K562 (cell line): ENCODE results near the gene ZC3H10. TPM values are rescaled to one million over a fixed set of nuclear protein-coding genes. Genes with fewer than 3 reads are reported as not detected.

Source experiments
- CLOCK ChIP-seq: fragments of 250-450 bp; sonication (Bioruptor Pico); IDR thresholded peaks from 2 replicates; pipeline ENCODE4 v1.4.0; 2020; ENCODE audit warnings: mild to moderate bottlenecking, moderate library complexity, borderline replicate concordance
- CREB1 ChIP-seq, 2 experiments: sonication (generic) in 1 of 2; formaldehyde crosslinking in 1 of 2; IDR thresholded peaks; 2 replicates each; pipeline versions ENCODE4 v1.6.1 to v1.8.0; 2012 to 2022; ENCODE audit warnings: inconsistent platforms in 1 of 2, mild to moderate bottlenecking in 1 of 2, missing genetic modification reagents in 1 of 2, moderate library complexity in 1 of 2
- GATAD2A ChIP-seq: fragments of 450-650 bp; IDR thresholded peaks from 2 replicates; pipeline ENCODE4 v1.6.1; 2017
- IRF2 ChIP-seq: sonication (generic); formaldehyde crosslinking; IDR thresholded peaks from 2 replicates; pipeline ENCODE4 v1.8.1; 2022; ENCODE audit warnings: mild to moderate bottlenecking, missing genetic modification reagents
- MAFG ChIP-seq: fragments of 450-650 bp; conservative IDR thresholded peaks from 2 replicates; pipeline ENCODE4 v1.6.1; 2016; ENCODE audit warnings: missing genetic modification characterization, missing compliant biosample characterization
- MNT ChIP-seq, 2 experiments: fragments of 450-650 bp; conservative IDR thresholded peaks; 2 replicates each; pipeline ENCODE4 v1.6.1; 2017; ENCODE audit warnings: mild to moderate bottlenecking in 2 of 2, moderate library complexity in 2 of 2
- NFATC3 ChIP-seq: fragments of 450-650 bp; IDR thresholded peaks from 2 replicates; pipeline ENCODE4 v1.6.1; 2017; ENCODE audit warnings: mild to moderate bottlenecking
- NR2C1 ChIP-seq, 2 experiments: fragments of 450-650 bp; IDR thresholded peaks; 2 replicates each; pipeline ENCODE4 v1.6.1; 2017; ENCODE audit warnings: mild to moderate bottlenecking in 2 of 2, antibody characterized with exemption in 1 of 2, inconsistent platforms in 1 of 2, missing compliant biosample characterization in 1 of 2, missing genetic modification characterization in 1 of 2
- PHF21A ChIP-seq: fragments of 450-650 bp; IDR thresholded peaks from 2 replicates; pipeline ENCODE4 v1.6.1; 2017; ENCODE audit warnings: low read depth, borderline replicate concordance
- RBBP5 ChIP-seq: fragments of 200-600 bp; sonication (generic); IDR thresholded peaks from 2 replicates; pipeline ENCODE4 v1.6.1; 2012; ENCODE audit warnings: borderline replicate concordance, mild to moderate bottlenecking, low read length, control low read depth, inconsistent platforms; ENCODE audit not compliant: insufficient read depth, poor library complexity, severe bottlenecking
- SAP30 ChIP-seq: fragments of 200-600 bp; sonication (generic); IDR thresholded peaks from 2 replicates; pipeline ENCODE4 v1.6.1; 2012; ENCODE audit warnings: borderline replicate concordance, low read depth, mild to moderate bottlenecking, moderate library complexity, low read length, control low read depth, inconsistent platforms; ENCODE audit not compliant: insufficient read depth, poor library complexity, severe bottlenecking
- SMARCC2 ChIP-seq: fragments of 450-650 bp; IDR thresholded peaks from 2 replicates; pipeline ENCODE4 v1.6.1; 2017; ENCODE audit warnings: antibody characterized with exemption, moderate library complexity, mild to moderate bottlenecking, low read depth
- SP2 ChIP-seq: IDR thresholded peaks from 2 replicates; pipeline ENCODE4 v1.6.1; 2011; ENCODE audit warnings: mild to moderate bottlenecking, low read depth, low read length, moderate library complexity; ENCODE audit not compliant: poor library complexity, severe bottlenecking; ENCODE audit errors: extremely low read depth
- TEAD1 ChIP-seq, 2 experiments: fragments of 450-650 bp in 1 of 2; sonication (generic) in 1 of 2; formaldehyde crosslinking; IDR thresholded peaks; 2 replicates each; pipeline versions ENCODE4 v1.4.0 to v1.8.0; 2020 to 2022; ENCODE audit warnings: mild to moderate bottlenecking in 2 of 2, missing genetic modification reagents in 1 of 2
- ZNF121 ChIP-seq: sonication (generic); formaldehyde crosslinking; conservative IDR thresholded peaks from 2 replicates; pipeline ENCODE4 v1.8.0; 2022; ENCODE audit warnings: missing genetic modification reagents
- ZNF41 ChIP-seq: fragments of 250-450 bp; sonication (Bioruptor Pico); conservative IDR thresholded peaks from 2 replicates; pipeline ENCODE4 v1.4.0; 2020; ENCODE audit warnings: mild to moderate bottlenecking
- ZNF431 ChIP-seq: sonication (generic); formaldehyde crosslinking; IDR thresholded peaks from 2 replicates; pipeline ENCODE4 v1.8.0; 2022; ENCODE audit warnings: mild to moderate bottlenecking, missing genetic modification reagents
- polyA plus RNA-seq, 8 experiments: library from polyadenylated mRNA; depleted of rRNA in 4 of 8; stranded (reverse) in 5 of 8; unstranded in 3 of 8; fragments of >200 nt; fragmentation: Nextera tagmentation in 2 of 8; fragmentation: Illumina TruSeq in 1 of 8; extraction: Ambion mirVana in 2 of 8; extraction: Trizol in 1 of 8; gene quantifications; 2 replicates each; pipeline versions ENCODE4 v1.2.1 to v1.2.3, GENCODE V29; 2011 to 2014; ENCODE audit warnings: inconsistent platforms in 1 of 8, missing spikeins in 1 of 8
- total RNA-seq, 7 experiments: library from RNA; depleted of rRNA in 6 of 7; stranded (reverse); fragments of >200 nt in 6 of 7; fragmentation: Illumina TruSeq in 2 of 7; extraction: Trizol in 2 of 7; gene quantifications; 2 replicates each; pipeline versions ENCODE4 v1.2.1 to v1.2.3, GENCODE V29; 2011 to 2021; ENCODE audit warnings: low replicate concordance in 1 of 7
- TF ChIP-seq, protein P1 (sequence below): conservative IDR thresholded peaks from 2 replicates; pipeline ENCODE4 v1.6.1; 2011; ENCODE audit warnings: low read depth, mild to moderate bottlenecking, low read length; ENCODE audit not compliant: control insufficient read depth
- TF ChIP-seq, protein P2 (sequence below): fragments of 450-650 bp; formaldehyde crosslinking; IDR thresholded peaks from 2 replicates; pipeline ENCODE4 v1.4.0; 2020; ENCODE audit warnings: mild to moderate bottlenecking

ZC3H10 gene
- total and polyA plus RNA-seq, 9 of the 15 experiments (the other 6 are each of a cell fraction or from before 2014, with no cell fraction given) = 0.31 to 4.1 (median 1.6) TPM

GRCh38 chr12:56116267-56117081 lies 1.6 kb upstream of the ZC3H10 start, which contains the start of gene RPL41 (continued):
- TF ChIP-seq CLOCK (CRISPR knock-in tag) (no peak), ZNF431 (CRISPR knock-in tag) (no peak; the same call in 1 of the 2 replicates), ZNF121 (no peak), CREB1 (IDR thresholded peaks at IDR 0.05) (peak; percentile 93), CREB1 (CRISPR knock-in tag; IDR thresholded peaks at IDR 0.05) (peak; percentile 93), IRF2 (CRISPR knock-in tag) (no peak), SP2 (no peak), TEAD1 (CRISPR knock-in tag; IDR thresholded peaks at IDR 0.05) (no peak), PHF21A (0 out of 2 replicates have a peak, but pooled peaks have one; percentile 18), GATAD2A (no peak), ZNF41 (no peak), NFATC3 (peak; percentile 76; the same call in 1 of the 2 replicates), SMARCC2 (no peak), NR2C1 (IDR thresholded peaks at IDR 0.05) (peak; percentile 96), NR2C1 (tag; IDR thresholded peaks at IDR 0.05) (peak; percentile 97), RBBP5 (peak; percentile 98), SAP30 (no peak), MAFG (tag) (no peak), MNT (conservative IDR thresholded peaks at IDR 0.05) (peak; percentile 71 to 75)
- TF ChIP-seq, protein P1, sequence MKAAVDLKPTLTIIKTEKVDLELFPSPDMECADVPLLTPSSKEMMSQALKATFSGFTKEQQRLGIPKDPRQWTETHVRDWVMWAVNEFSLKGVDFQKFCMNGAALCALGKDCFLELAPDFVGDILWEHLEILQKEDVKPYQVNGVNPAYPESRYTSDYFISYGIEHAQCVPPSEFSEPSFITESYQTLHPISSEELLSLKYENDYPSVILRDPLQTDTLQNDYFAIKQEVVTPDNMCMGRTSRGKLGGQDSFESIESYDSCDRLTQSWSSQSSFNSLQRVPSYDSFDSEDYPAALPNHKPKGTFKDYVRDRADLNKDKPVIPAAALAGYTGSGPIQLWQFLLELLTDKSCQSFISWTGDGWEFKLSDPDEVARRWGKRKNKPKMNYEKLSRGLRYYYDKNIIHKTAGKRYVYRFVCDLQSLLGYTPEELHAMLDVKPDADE = peak; percentile 74; the same call in 1 of the 2 replicates
- TF ChIP-seq, protein P2, sequence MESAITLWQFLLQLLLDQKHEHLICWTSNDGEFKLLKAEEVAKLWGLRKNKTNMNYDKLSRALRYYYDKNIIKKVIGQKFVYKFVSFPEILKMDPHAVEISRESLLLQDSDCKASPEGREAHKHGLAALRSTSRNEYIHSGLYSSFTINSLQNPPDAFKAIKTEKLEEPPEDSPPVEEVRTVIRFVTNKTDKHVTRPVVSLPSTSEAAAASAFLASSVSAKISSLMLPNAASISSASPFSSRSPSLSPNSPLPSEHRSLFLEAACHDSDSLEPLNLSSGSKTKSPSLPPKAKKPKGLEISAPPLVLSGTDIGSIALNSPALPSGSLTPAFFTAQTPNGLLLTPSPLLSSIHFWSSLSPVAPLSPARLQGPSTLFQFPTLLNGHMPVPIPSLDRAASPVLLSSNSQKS = no peak
